Prostate gland (tissue), 2 donors: ENCODE results near the gene DGKB.

ENCODE experiments used
- CTCF ChIP-seq, 4 experiments: fragments of 200-600 bp in 2 of 4; fragments of 450-650 bp in 2 of 4; sonication (generic) in 2 of 4; IDR thresholded peaks; 1 replicate in 3 of 4; 2 replicates in 1 of 4; pipeline ENCODE4 v1.5.1; 2016 to 2019; ENCODE audit warnings: antibody characterized with exemption in 4 of 4, mild to moderate bottlenecking in 2 of 4, moderate library complexity in 2 of 4
- POLR2A ChIP-seq: fragments of 450-650 bp; IDR thresholded peaks from one replicate; pipeline ENCODE4 v1.6.1; 2016; ENCODE audit warnings: antibody characterized with exemption, mild to moderate bottlenecking

GRCh38 chr7:14762561-14762960 is 140.0 kb downstream of the DGKB start:
- TF ChIP-seq POLR2A (no peak), CTCF (IDR thresholded peaks at IDR 0.05) (no peak)
